Heart right ventricle (tissue), 16 donors: ENCODE results near the gene ATP5F1E. TPM values are rescaled to one million over a fixed set of nuclear protein-coding genes. Genes with fewer than 3 reads are reported as not detected.
A peak's percentile ranks its signal among the peaks of the same experiment; 100 is the strongest.

Experiments used
- ATAC-seq, 8 donors: fragments of 200-7000 bp; cut with Tn5 transposase; one replicate each; pipeline ENCODE4 v1.9.1; 2020; ENCODE audit warnings: mild to moderate bottlenecking in 8 of 8, moderate library complexity in 8 of 8, moderate number of reproducible peaks in 1 of 8
- DNase-seq, 2 donors: peaks; one replicate each; pipeline ENCODE4 v3.0.0-alpha.2; 2020
- H3K27ac ChIP-seq, 10 donors: fragments of 200-600 bp; sonication (generic) in 2 of 10; one replicate each; pipeline versions ENCODE4 v1.5.0 to v1.8.0; 2020 to 2022; ENCODE audit warnings: mild to moderate bottlenecking in 3 of 10
- H3K27me3 ChIP-seq, 7 donors: fragments of 200-600 bp; one replicate each; pipeline ENCODE4 v1.8.0; 2021 to 2022; ENCODE audit warnings: mild to moderate bottlenecking in 2 of 7
- H3K36me3 ChIP-seq, 9 donors: fragments of 200-600 bp; sonication (generic) in 1 of 9; one replicate each; pipeline versions ENCODE4 v1.5.0 to v1.8.0; 2020 to 2022; ENCODE audit warnings: mild to moderate bottlenecking in 2 of 9
- H3K4me1 ChIP-seq, 9 donors: fragments of 200-600 bp; sonication (generic) in 1 of 9; one replicate each; pipeline versions ENCODE4 v1.5.0 to v1.8.0; 2020 to 2022; ENCODE audit warnings: mild to moderate bottlenecking in 4 of 9
- H3K4me3 ChIP-seq, 10 donors: fragments of 200-600 bp; sonication (generic) in 2 of 10; one replicate each; pipeline versions ENCODE4 v1.5.0 to v1.8.0; 2020 to 2022; ENCODE audit warnings: mild to moderate bottlenecking in 7 of 10, moderate library complexity in 2 of 10
- H3K9me3 ChIP-seq, 11 donors: fragments of 200-600 bp in 10 of 11; sonication (generic) in 2 of 11; one replicate each; pipeline versions ENCODE4 v1.5.0 to v1.8.0; 2013 to 2022; ENCODE audit warnings: mild to moderate bottlenecking in 2 of 11, control low read depth in 1 of 11, moderate library complexity in 1 of 11
- CTCF ChIP-seq, 9 donors: fragments of 200-600 bp; sonication (generic) in 2 of 9; IDR thresholded peaks; one replicate each; pipeline versions ENCODE4 v1.5.0 to v1.8.0; 2021 to 2022; ENCODE audit warnings: antibody characterized with exemption in 9 of 9, mild to moderate bottlenecking in 5 of 9, moderate library complexity in 1 of 9
- WGBS, 2 donors: extraction: QIAGEN DNeasy Blood & Tissue Kit; methylation state at CpG; one replicate each; pipeline ENCODE4 v1.1.7; 2013; ENCODE audit warnings: inconsistent platforms in 1 of 2; 5-methylcytosine and 5-hydroxymethylcytosine counted together
- intact Hi-C, 10 donors: fragments of 100-400 bp; cut with DNase I; formaldehyde crosslinking; loops; one replicate each; pipeline versions ENCODE4 v1.11.1 to v1.14.2; 2022
- polyA plus RNA-seq, 2 donors: library from polyadenylated mRNA; stranded (reverse); fragments of 200-250 nt; gene quantifications; one replicate each; pipeline ENCODE4 v1.2.3, GENCODE V29; 2013
- total RNA-seq, 10 donors: library from RNA; stranded (reverse); fragmentation: NEBNext Ultra II Directional in 3 of 10; extraction: Animal tissue kit (Norgen Biotek cat#: 25700) in 3 of 10; gene quantifications; one replicate each; pipeline versions ENCODE4 v1.2.1 to v1.2.4, GENCODE V29; 2021 to 2023
- donor health status: Arrhythmogenic right ventricular cardiomyopathy.
- donor health status: ischemic (EF 13 %, LVEDD 7.1; RV severe dilation, severe dysfunction).
- donor health status: healthy with polysubstance abuse.
- donor health status: DM: no; HTN: yes; CAD: no.
- donor health status: DM: no; HTN: no; CAD: no.
- donor health status: ischemic (EF 25% LVEDD 6.9; RV normal size, moderate dysfunction).
- donor health status: ischemic (EF 25% LVEDD 5.7; RV mildly dilated, moderate dysfunction).
- donor health status: healthy.
- donor health status: DM: yes; HTN: yes; CAD: no.
- donor health status: Ischemic cardiomyopathy.
- donor health status: ischemic (EF 35%, LVEDD 5.7; RV mildly dilated, moderate dysfunction).
- donor health status: nonischemic (EF 11% LVEDD 7.7; RV severe dilation, severe dysfunction).
- donor health status: DM: yes; HTN: yes; CAD: no.
- donor health status: PGD.
- donor health status: ischemic (EF 29% LVEDD 5.4; RV normal size, mild dysfunction).
- donor health status: nonischemic (EF 23%, LVEDD 6.1; RV moderate dilation, normal function).

The ATP5F1E gene
- total and polyA plus RNA-seq, 12 donors = 84.7 to 155 (median 121) TPM

- no peak for DNase-seq
- TF ChIP-seq CTCF (IDR thresholded peaks at IDR 0.05) = peak in 4 of 9 donors; percentile 8 to 25 (median 17)
- H3K4me3 ChIP-seq = peak overlapping the region; percentile 55 to 96 (median 82)
- H3K36me3 ChIP-seq = peaks cover 0 to 77% (median 47%) of the 10 kb centered on the region in 9 donors
- H3K9me3 ChIP-seq = no peaks in the 10 kb centered on the region
- no peaks in the 10 kb centered on the region for H3K27me3 ChIP-seq
- H3K27ac ChIP-seq = peak overlapping the region; percentile 78 to 96 (median 94)
- 0 to 1% methylated on average over 13 of the region's 13 CpGs for WGBS, 2 donors
- peaks cover 17 to 51% (median 45%) of the 10 kb centered on the region in 9 donors for H3K4me1 ChIP-seq
- intact Hi-C loops = loop anchor here in 8 of 10 donors (2.0 to 10.0 kb wide), 9 partner anchors 45 to 648 kb away; partner anchors contain the start of genes NELFCD (in 2 of the 8), STX16 (in 1 of the 8) and VAPB (in 1 of the 8)
- ATAC-seq = peak in 3 of 8 donors; percentile 1 to 12 (median 2)
Observed at GRCh38 chr20:59032713-59033059, 551 bp upstream of the ATP5F1E start.

GRCh38 chr20:59031564-59032022 is 542 bp downstream of the ATP5F1E start:
- H3K4me1 ChIP-seq = peaks cover 17 to 62% (median 51%) of the 10 kb centered on the region in 9 donors

GRCh38 chr20:59030911-59031563 is 1.1 kb downstream of the ATP5F1E start:
- H3K4me3 ChIP-seq = peak overlapping the region; percentile 48 to 96 (median 82)
- 73 to 74% methylated on average over 7 of the region's 7 CpGs for WGBS, 2 donors
- DNase-seq (no peak), ATAC-seq (no peak)
- no peaks in the 10 kb centered on the region for H3K27me3 ChIP-seq
- peaks cover 17 to 67% (median 51%) of the 10 kb centered on the region in 9 donors for H3K4me1 ChIP-seq
- no peaks in the 10 kb centered on the region for H3K9me3 ChIP-seq
- TF ChIP-seq CTCF (IDR thresholded peaks at IDR 0.05) = no peak
- intact Hi-C loops = loop anchor here in 9 of 10 donors (1.0 to 10.0 kb wide), 9 partner anchors 44 to 646 kb away; partner anchors contain the start of genes NELFCD (in 3 of the 9), STX16 (in 1 of the 9) and VAPB (in 1 of the 9)
- H3K27ac ChIP-seq = peak overlapping the region in 9 of 10 donors; percentile 14 to 96 (median 94)
- peaks cover 0 to 77% (median 33%) of the 10 kb centered on the region in 9 donors for H3K36me3 ChIP-seq

More at GRCh38 chr20:59031564-59032022, 542 bp downstream of the ATP5F1E start:
- Histone ChIP-seq H3K4me3 (peak overlapping the region; percentile 48 to 96 (median 82)), H3K27ac (peak overlapping the region; percentile 83 to 96 (median 94)), H3K36me3 (peaks cover 0 to 77% (median 38%) of the 10 kb centered on the region in 9 donors), H3K27me3 (no peaks in the 10 kb centered on the region), H3K9me3 (no peaks in the 10 kb centered on the region)
- WGBS, 2 donors = 18 to 22% methylated on average over 13 of the region's 13 CpGs
- ATAC-seq (no peak), DNase-seq (no peak)
- TF ChIP-seq CTCF (IDR thresholded peaks at IDR 0.05) = no peak
- intact Hi-C loops = loop anchor here in 9 of 10 donors (1.0 to 10.0 kb wide), 10 partner anchors 44 to 647 kb away; partner anchors contain the start of genes NELFCD (in 3 of the 9), STX16 (in 1 of the 9) and VAPB (in 1 of the 9)

- DNase-seq (no peak), ATAC-seq (no peak)
- 44 to 49% methylated on average over 2 of the region's 2 CpGs for WGBS, 2 donors
- no peaks in the 10 kb centered on the region for H3K9me3 ChIP-seq
- H3K4me3 ChIP-seq = peak overlapping the region in 1 of 10 donors; percentile 6
- intact Hi-C loops = no loop called here
- no peak overlapping the region for H3K27ac ChIP-seq
- peaks cover 0 to 77% (median 35%) of the 10 kb centered on the region in 9 donors for H3K36me3 ChIP-seq
- peaks cover 17 to 74% (median 56%) of the 10 kb centered on the region in 9 donors for H3K4me1 ChIP-seq
- no peak for TF ChIP-seq CTCF (IDR thresholded peaks at IDR 0.05)
- H3K27me3 ChIP-seq = no peaks in the 10 kb centered on the region
Observed at GRCh38 chr20:59028812-59029211, 3.3 kb downstream of the ATP5F1E start.
